ENCODE measurements around the gene ALCAM.

DNA sequence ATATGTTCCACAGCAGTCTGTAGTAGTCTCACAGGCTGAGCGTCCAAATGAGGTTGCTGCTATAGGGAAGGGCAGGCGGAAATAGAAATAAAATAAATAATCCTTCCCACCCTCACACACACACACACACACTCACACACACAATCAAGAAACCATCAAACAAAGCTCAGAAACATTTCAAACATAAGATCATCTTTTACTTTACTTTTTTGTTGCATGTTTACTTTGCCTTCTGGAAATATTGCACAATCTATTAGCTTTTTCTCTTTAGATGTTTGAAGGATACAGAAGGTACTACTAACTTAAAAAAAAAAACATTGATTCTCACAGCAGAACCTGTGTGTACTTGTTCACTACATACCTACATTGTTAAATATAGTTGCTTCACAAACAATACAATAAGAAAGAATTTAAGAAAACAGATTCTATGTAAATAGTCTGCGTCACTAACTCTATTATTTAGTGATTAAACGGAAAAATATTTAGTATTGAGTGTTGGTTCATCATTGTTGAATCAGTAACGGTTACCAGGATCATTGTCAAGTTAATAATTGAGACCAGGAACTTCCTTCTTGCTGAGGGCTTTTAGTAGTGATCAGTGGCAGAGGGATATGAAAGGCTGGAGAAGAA, 20.5 kb downstream of the ALCAM start:
- TF ChIP-seq, protein P1, sequence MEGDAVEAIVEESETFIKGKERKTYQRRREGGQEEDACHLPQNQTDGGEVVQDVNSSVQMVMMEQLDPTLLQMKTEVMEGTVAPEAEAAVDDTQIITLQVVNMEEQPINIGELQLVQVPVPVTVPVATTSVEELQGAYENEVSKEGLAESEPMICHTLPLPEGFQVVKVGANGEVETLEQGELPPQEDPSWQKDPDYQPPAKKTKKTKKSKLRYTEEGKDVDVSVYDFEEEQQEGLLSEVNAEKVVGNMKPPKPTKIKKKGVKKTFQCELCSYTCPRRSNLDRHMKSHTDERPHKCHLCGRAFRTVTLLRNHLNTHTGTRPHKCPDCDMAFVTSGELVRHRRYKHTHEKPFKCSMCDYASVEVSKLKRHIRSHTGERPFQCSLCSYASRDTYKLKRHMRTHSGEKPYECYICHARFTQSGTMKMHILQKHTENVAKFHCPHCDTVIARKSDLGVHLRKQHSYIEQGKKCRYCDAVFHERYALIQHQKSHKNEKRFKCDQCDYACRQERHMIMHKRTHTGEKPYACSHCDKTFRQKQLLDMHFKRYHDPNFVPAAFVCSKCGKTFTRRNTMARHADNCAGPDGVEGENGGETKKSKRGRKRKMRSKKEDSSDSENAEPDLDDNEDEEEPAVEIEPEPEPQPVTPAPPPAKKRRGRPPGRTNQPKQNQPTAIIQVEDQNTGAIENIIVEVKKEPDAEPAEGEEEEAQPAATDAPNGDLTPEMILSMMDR (IDR thresholded peaks at IDR 0.05): no peak
- TF ChIP-seq REST (IDR thresholded peaks at IDR 0.05; ENCODE audit: low read depth, low read length) (no peak), ELF1 (IDR thresholded peaks at IDR 0.05) (no peak), RCOR1 (IDR thresholded peaks at IDR 0.05; ENCODE audit: low read length) (no peak), SMC3 (IDR thresholded peaks at IDR 0.05; ENCODE audit: low read depth, low read length) (no peak), EZH2phosphoT487 (IDR thresholded peaks at IDR 0.05; ENCODE audit: borderline replicate concordance, low read depth) (no peak), EP300 (IDR thresholded peaks at IDR 0.05; ENCODE audit: borderline replicate concordance in 1 of 2, low read depth in 1 of 2, low read length in 1 of 2) (no peak), TCF12 (IDR thresholded peaks at IDR 0.05) (no peak), GATA2 (CRISPR knock-in tag; IDR thresholded peaks at IDR 0.05) (no peak)
- TF ChIP-seq, protein P2, sequence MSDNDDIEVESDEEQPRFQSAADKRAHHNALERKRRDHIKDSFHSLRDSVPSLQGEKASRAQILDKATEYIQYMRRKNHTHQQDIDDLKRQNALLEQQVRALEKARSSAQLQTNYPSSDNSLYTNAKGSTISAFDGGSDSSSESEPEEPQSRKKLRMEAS (IDR thresholded peaks at IDR 0.05; ENCODE audit: low read depth): no peak

All from SK-N-SH (cell line).